Chondrocyte (in vitro differentiated cells): ENCODE data around the gene HCN2. TPM values are rescaled to one million over a fixed set of nuclear protein-coding genes. Genes with fewer than 3 reads are reported as not detected.
"Not testable (repeated sequence)": the region's sequence is repeated elsewhere in the genome, so short reads cannot be mapped to it uniquely, and the experiment has no call there.

Experiments
- DNase-seq: peaks from one replicate; pipeline ENCODE4 v3.0.0; 2021; ENCODE audit warnings: mixed read lengths, low spot score
- H3K27ac Mint-ChIP-seq: one replicate; pipeline ENCODE4 v1.8.0; 2021; ENCODE audit warnings: mild to moderate bottlenecking, moderate library complexity, mixed read lengths; ENCODE audit not compliant: unreplicated experiment
- H3K27me3 Mint-ChIP-seq: 2 replicates; pipeline ENCODE4 v1.8.0; 2021; ENCODE audit warnings: low read depth, mixed read lengths
- H3K36me3 Mint-ChIP-seq: 2 replicates; pipeline ENCODE4 v1.8.0; 2021; ENCODE audit warnings: low read depth, mixed read lengths
- H3K4me1 Mint-ChIP-seq: 2 replicates; pipeline ENCODE4 v1.8.0; 2021; ENCODE audit warnings: low read depth, mild to moderate bottlenecking, mixed read lengths
- H3K4me3 Mint-ChIP-seq: one replicate; pipeline ENCODE4 v1.8.0; 2021; ENCODE audit warnings: mild to moderate bottlenecking, moderate library complexity, mixed read lengths; ENCODE audit not compliant: unreplicated experiment
- H3K9me3 Mint-ChIP-seq: 2 replicates; pipeline ENCODE4 v1.8.0; 2021; ENCODE audit warnings: low read depth, mixed read lengths
- total RNA-seq: library from RNA; stranded (reverse); gene quantifications from 3 replicates; pipeline ENCODE4 v1.2.1, GENCODE V29; 2021
- TF ChIP-seq, protein P1 (sequence below): fragments of 200-600 bp; sonication (generic); IDR thresholded peaks from 2 replicates; pipeline ENCODE4 v1.5.0; 2021; ENCODE audit warnings: antibody characterized with exemption, mild to moderate bottlenecking, moderate library complexity

Gene HCN2
- total RNA-seq, 1 donor from 2014 or later = 6.2 TPM

DNA sequence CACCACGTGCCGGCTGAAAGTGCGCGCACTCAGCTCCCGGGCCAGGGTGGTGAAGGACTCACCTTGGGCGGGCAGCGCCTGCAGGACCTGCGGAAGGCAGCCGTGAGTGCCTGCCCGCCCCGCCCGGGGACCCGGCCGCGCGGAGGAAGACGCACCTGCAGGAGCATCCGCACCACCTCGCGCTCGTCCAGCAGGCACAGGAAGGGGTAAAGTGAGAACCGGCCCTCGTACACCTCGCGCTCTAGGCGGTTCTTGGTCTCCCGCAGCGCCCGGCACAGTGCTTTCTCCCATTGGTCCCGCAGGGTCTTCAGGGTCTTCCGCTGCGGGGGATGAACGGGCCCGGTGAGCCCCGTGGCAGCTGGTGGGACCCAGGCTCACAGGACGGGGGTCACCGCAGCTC lies 33.0 kb downstream of the HCN2 start:
- Mint-ChIP-seq H3K27ac (no peak overlapping the region), H3K27me3 (no peaks in the 10 kb centered on the region), H3K9me3 (no peaks in the 10 kb centered on the region), H3K4me3 (no peak overlapping the region), H3K36me3 (peaks cover 7% of the 10 kb centered on the region), H3K4me1 (peaks cover 15% of the 10 kb centered on the region)
- TF ChIP-seq, protein P1, sequence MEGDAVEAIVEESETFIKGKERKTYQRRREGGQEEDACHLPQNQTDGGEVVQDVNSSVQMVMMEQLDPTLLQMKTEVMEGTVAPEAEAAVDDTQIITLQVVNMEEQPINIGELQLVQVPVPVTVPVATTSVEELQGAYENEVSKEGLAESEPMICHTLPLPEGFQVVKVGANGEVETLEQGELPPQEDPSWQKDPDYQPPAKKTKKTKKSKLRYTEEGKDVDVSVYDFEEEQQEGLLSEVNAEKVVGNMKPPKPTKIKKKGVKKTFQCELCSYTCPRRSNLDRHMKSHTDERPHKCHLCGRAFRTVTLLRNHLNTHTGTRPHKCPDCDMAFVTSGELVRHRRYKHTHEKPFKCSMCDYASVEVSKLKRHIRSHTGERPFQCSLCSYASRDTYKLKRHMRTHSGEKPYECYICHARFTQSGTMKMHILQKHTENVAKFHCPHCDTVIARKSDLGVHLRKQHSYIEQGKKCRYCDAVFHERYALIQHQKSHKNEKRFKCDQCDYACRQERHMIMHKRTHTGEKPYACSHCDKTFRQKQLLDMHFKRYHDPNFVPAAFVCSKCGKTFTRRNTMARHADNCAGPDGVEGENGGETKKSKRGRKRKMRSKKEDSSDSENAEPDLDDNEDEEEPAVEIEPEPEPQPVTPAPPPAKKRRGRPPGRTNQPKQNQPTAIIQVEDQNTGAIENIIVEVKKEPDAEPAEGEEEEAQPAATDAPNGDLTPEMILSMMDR = no peak
- DNase-seq = peak; percentile 93

DNA sequence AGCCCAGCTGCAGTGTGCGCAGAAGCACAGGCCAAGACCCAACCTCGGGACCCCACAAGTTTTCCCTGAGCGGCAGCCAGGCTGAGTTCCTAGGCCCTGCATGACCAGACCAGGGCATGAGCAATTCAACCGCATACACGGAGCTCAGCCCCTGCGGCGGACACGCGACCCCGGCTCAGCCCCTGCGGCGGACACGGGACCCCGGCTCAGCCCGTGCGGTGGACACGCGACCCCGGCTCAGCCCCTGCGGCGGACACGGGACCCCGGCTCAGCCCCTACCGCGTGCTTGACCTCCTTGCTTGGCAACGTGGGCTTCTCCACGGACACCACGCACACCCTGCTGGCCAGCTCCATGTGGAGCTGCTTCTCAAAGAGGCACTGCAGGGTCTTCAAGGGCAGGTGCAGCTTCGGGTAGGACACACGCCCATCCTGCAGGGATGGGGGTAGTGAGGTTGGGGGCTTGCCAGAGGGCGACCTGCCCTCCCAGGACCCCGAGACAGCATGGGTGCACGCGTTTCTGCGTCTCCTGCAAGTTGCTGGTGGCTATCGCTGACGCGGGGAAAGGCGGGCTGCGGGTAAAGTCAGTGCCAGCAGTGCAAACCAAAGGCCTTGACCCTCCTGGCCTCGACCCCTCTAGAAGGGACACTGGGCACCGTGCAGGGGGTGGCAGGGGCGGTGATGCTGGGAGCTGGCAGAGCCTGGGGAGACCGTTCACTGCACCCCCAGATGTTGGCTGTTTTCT lies 33.7 kb downstream of the HCN2 start:
- Mint-ChIP-seq H3K4me3 (no peak overlapping the region), H3K27me3 (no peaks in the 10 kb centered on the region), H3K27ac (no peak overlapping the region), H3K4me1 (peaks cover 15% of the 10 kb centered on the region), H3K36me3 (peaks cover 7% of the 10 kb centered on the region), H3K9me3 (no peaks in the 10 kb centered on the region)
- TF ChIP-seq, protein P1 = no peak
- peak; percentile 88 for DNase-seq

DNA sequence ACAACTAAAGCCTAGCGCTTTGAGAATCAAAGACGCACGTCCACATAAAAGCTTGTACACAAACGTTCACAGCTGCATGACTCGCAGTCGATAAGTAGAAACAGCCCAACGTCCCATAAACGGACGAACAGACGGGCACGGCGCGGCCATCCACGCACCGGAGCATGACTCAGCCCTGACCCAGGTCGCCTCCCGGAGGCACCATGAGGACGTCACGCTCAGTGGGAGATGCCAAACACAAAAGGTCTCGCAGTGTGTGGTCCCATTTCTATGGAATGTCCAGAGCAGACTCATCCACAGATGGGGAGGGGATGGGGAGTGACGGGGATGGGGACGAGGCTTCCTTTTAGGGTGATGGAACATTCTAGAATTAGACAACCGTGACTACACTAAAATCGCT lies 34.3 kb downstream of the HCN2 start:
- peak; percentile 87 for DNase-seq
- H3K9me3 Mint-ChIP-seq = no peaks in the 10 kb centered on the region
- H3K4me3 Mint-ChIP-seq = no peak overlapping the region
- H3K27me3 Mint-ChIP-seq = no peaks in the 10 kb centered on the region
- H3K4me1 Mint-ChIP-seq = peaks cover 15% of the 10 kb centered on the region
- peaks cover 6% of the 10 kb centered on the region for H3K36me3 Mint-ChIP-seq
- TF ChIP-seq, protein P1 = no peak
- peak overlapping the region; percentile 75 for H3K27ac Mint-ChIP-seq

DNA sequence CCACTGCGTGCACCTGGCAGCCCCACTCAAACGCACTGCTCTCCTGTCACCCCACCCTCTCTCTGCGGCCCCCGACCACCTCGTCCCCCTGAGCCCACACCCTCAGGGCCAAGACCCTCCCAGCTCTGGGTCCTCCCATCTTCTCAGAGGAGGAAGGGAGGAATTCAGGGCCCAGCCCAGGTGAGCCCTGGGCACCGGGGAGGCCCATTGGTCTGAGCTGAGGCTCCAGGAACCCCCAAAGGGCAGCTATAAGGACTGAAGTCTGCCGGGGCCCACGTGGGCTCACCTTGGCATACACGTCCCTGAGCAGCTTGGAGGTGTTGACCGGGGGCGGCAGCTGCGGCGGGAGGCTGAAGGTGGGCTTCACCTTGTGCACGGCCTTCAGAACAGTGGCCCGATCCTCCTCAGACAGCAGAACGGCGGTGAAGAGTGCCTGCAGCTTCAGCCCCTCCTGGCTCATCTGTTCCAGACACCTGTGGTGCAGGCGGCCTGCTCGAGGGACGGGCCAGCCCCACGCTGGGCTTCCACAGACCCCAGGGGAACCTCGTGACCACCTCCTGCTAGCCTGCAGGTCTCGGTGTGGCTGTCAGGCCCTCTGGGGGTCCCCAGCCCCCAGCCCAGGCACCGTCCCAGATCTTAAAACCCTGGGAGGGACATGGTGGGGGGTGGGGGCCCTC lies 34.9 kb downstream of the HCN2 start:
- Mint-ChIP-seq H3K9me3 (no peaks in the 10 kb centered on the region), H3K27ac (peak overlapping the region; percentile 75), H3K36me3 (peaks cover 7% of the 10 kb centered on the region), H3K27me3 (no peaks in the 10 kb centered on the region), H3K4me3 (no peak overlapping the region), H3K4me1 (peaks cover 15% of the 10 kb centered on the region)
- DNase-seq = no peak
- TF ChIP-seq, protein P1 = no peak

DNA sequence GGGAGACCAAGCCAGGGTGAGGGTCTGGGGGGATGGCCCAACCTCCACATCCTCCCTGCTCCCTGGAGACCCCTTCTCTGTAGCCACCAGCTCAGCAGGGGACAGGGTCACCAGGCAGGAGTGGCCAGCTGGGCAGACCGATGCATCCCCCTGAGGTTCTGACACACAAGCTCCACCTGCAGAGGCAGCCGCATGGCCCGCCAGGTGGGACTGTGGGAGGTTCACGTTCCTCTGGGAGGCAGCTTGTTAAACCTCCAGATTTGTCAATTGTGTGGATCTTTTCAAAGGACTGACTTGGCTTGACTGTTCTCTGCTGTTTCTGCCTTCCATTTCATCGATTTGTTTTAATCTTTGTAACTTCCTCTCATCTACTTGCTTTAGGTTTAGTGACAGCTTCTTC lies 35.6 kb downstream of the HCN2 start:
- H3K9me3 Mint-ChIP-seq = no peaks in the 10 kb centered on the region
- H3K27me3 Mint-ChIP-seq = no peaks in the 10 kb centered on the region
- no peak overlapping the region for H3K4me3 Mint-ChIP-seq
- TF ChIP-seq, protein P1 = no peak
- no peak overlapping the region for H3K27ac Mint-ChIP-seq
- DNase-seq = no peak
- H3K4me1 Mint-ChIP-seq = peaks cover 16% of the 10 kb centered on the region
- peaks cover 10% of the 10 kb centered on the region for H3K36me3 Mint-ChIP-seq

DNA sequence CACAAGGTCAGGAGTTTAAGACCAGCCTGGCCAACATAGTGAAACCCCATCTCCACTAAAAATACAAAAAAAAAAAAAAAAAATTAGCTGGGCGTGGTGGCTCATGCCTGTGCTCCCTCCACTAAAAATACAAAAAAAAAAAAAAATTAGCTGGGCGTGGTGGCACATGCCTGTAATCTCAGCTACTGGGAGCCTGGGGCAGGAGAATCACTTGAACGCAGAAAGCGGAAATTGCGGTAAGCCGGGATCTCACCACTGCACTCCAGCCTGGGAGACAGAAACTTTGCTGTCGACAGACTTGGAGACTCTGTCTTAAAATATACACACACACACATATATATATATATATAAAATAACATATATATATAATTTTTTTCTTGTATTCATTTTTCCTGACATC lies 36.9 kb downstream of the HCN2 start:
- peaks cover 13% of the 10 kb centered on the region for H3K36me3 Mint-ChIP-seq
- not testable (repeated sequence) for DNase-seq, H3K9me3 Mint-ChIP-seq

More for the DNA sequence above, 36.9 kb downstream of the HCN2 start:
- not testable (repeated sequence) for H3K4me3 Mint-ChIP-seq, H3K27ac Mint-ChIP-seq, H3K27me3 Mint-ChIP-seq
- peaks cover 20% of the 10 kb centered on the region for H3K4me1 Mint-ChIP-seq
